Ascending aorta (tissue), 2 donors: ENCODE data around the gene FRYL. TPM values are rescaled to one million over a fixed set of nuclear protein-coding genes. Genes with fewer than 3 reads are reported as not detected.

Source experiments
- DNase-seq, 2 donors: peaks; one replicate each; pipeline ENCODE4 v3.0.0-alpha.2; 2019; ENCODE audit warnings: low spot score in 2 of 2
- H3K27ac ChIP-seq, 2 donors: fragments of 200-600 bp; sonication (generic); one replicate each; pipeline ENCODE4 v1.5.1; 2016 to 2017; ENCODE audit warnings: mild to moderate bottlenecking in 1 of 2
- H3K27me3 ChIP-seq: fragments of 200-600 bp; sonication (generic); one replicate; pipeline ENCODE4 v1.5.1; 2017
- H3K36me3 ChIP-seq, 2 donors: fragments of 200-600 bp; sonication (generic); one replicate each; pipeline ENCODE4 v1.5.1; 2016
- H3K4me1 ChIP-seq, 2 donors: fragments of 200-600 bp; sonication (generic); one replicate each; pipeline ENCODE4 v1.5.1; 2016 to 2017; ENCODE audit warnings: mild to moderate bottlenecking in 1 of 2
- H3K4me3 ChIP-seq, 2 donors: fragments of 200-600 bp; sonication (generic); one replicate each; pipeline ENCODE4 v1.5.1; 2016 to 2017; ENCODE audit warnings: mild to moderate bottlenecking in 1 of 2
- H3K9me3 ChIP-seq, 2 donors: fragments of 200-600 bp; sonication (generic); one replicate each; pipeline ENCODE4 v1.5.1; 2016
- intact Hi-C: fragments of 100-400 bp; cut with DNase I; formaldehyde crosslinking; loops from one replicate; pipeline ENCODE4 v1.15.1; 2023
- total RNA-seq: library from RNA; depleted of rRNA; stranded (reverse); fragments of >200 nt; gene quantifications from one replicate; pipeline ENCODE4 v1.1.0, GENCODE V29; 2016
- TF ChIP-seq, protein P1 (sequence below), 3 experiments: fragments of 200-600 bp in 2 of 3; fragments of 450-650 bp in 1 of 3; sonication (generic) in 2 of 3; IDR thresholded peaks; one replicate each; pipeline ENCODE4 v1.5.1; 2016 to 2019; ENCODE audit warnings: antibody characterized with exemption in 3 of 3, mild to moderate bottlenecking in 1 of 3, moderate library complexity in 1 of 3

Gene FRYL
- total RNA-seq, 1 donor from 2014 or later: 40.6 TPM

DNA sequence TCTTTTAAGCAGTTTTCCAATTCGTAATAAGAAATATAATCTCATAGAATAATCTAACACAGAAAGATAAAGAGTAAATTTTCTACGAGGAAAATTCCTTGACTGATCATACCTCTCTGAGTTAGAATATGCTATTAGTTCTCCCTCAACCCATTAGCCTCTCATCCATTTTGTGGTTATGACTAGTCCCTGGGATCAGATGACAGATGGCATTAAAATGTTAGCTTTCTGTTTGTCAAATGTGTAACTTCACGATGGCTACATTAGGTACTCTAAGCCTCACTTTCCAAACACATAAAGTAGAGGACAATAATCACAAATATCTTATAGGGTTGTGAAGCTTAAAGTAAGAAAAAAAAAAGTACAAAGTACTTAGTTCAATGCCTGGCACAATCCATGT is 177.9 kb downstream of the FRYL start:
- intact Hi-C loops: no loop called here
- H3K27me3 ChIP-seq: no peaks in the 10 kb centered on the region
- no peak overlapping the region for H3K4me3 ChIP-seq
- H3K36me3 ChIP-seq: peaks cover 7 to 18% of the 10 kb centered on the region in 2 donors
- H3K9me3 ChIP-seq: no peaks in the 10 kb centered on the region
- no peak for DNase-seq
- H3K4me1 ChIP-seq: no peaks in the 10 kb centered on the region
- TF ChIP-seq, protein P1, sequence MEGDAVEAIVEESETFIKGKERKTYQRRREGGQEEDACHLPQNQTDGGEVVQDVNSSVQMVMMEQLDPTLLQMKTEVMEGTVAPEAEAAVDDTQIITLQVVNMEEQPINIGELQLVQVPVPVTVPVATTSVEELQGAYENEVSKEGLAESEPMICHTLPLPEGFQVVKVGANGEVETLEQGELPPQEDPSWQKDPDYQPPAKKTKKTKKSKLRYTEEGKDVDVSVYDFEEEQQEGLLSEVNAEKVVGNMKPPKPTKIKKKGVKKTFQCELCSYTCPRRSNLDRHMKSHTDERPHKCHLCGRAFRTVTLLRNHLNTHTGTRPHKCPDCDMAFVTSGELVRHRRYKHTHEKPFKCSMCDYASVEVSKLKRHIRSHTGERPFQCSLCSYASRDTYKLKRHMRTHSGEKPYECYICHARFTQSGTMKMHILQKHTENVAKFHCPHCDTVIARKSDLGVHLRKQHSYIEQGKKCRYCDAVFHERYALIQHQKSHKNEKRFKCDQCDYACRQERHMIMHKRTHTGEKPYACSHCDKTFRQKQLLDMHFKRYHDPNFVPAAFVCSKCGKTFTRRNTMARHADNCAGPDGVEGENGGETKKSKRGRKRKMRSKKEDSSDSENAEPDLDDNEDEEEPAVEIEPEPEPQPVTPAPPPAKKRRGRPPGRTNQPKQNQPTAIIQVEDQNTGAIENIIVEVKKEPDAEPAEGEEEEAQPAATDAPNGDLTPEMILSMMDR (IDR thresholded peaks at IDR 0.05): no peak
- H3K27ac ChIP-seq: no peak overlapping the region

DNA sequence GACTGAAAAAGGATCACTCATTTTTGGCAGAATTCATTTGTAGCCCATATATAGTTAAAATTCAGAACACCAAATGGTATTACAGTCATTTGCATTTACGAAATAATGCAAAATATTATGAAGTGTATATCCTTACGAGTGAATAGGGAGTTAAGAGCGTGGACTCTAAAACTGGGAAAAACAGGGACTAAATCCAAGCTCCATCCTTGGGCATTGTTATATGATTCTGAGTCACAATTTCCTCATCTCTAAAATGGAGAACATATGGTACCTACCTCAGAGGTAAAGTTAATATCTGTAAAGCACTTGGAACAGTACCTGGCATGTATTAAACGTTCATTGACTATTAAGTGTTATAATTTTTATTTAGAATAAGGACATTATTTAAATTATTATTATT is 183.7 kb downstream of the FRYL start:
- no peak for DNase-seq
- H3K27me3 ChIP-seq: no peaks in the 10 kb centered on the region
- intact Hi-C loops: no loop called here
- no peak overlapping the region for H3K4me3 ChIP-seq
- H3K4me1 ChIP-seq: no peaks in the 10 kb centered on the region
- H3K27ac ChIP-seq: no peak overlapping the region
- H3K36me3 ChIP-seq: peaks cover 12 to 38% of the 10 kb centered on the region in 2 donors
- no peaks in the 10 kb centered on the region for H3K9me3 ChIP-seq
- TF ChIP-seq, protein P1 (IDR thresholded peaks at IDR 0.05): no peak

DNA sequence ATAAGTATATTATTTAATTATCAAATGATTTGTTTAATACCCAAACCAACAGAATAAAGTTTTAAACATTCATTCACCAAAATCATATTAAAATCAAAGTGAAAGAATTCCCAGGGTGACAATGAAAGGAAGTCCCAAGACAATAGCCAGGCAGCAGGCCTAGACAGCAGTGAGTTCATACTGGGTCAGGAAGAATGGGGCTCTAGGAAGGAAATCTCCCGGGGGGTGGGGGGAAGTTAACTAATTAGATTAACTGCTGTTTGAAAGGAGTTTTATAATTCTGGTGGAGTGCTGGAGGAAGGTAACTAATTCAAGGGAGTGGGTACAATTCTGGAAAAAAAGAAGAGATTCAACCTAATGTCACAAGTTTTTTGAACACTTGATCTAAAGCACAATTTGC is 185.9 kb downstream of the FRYL start:
- no peak overlapping the region for H3K27ac ChIP-seq
- intact Hi-C loops: no loop called here
- no peaks in the 10 kb centered on the region for H3K27me3 ChIP-seq
- H3K9me3 ChIP-seq: no peaks in the 10 kb centered on the region
- TF ChIP-seq, protein P1 (IDR thresholded peaks at IDR 0.05): no peak
- no peak overlapping the region for H3K4me3 ChIP-seq
- no peak for DNase-seq
- H3K4me1 ChIP-seq: no peaks in the 10 kb centered on the region
- peaks cover 29 to 41% of the 10 kb centered on the region in 2 donors for H3K36me3 ChIP-seq

DNA sequence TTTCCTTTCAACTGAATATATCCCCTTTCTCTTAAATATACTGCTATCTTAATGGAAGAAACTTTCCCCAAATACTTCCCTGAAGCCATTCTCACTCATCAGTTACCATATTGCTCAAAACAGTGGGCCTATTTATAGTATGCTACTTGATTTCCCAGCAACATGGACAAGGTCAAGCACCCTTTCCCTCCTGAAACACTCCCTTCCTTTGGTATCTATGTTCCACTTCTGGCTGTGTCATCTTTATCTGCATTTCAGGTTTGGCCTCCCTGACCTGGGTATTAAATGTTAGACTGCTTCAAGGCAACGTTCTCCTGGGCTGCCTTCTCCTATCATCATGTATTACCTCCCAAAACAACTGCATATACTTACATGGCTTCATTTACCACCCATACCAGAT is 188.7 kb downstream of the FRYL start:
- Histone ChIP-seq H3K36me3 (peaks cover 28 to 54% of the 10 kb centered on the region in 2 donors), H3K4me1 (no peaks in the 10 kb centered on the region), H3K27me3 (no peaks in the 10 kb centered on the region), H3K9me3 (no peaks in the 10 kb centered on the region), H3K4me3 (no peak overlapping the region), H3K27ac (no peak overlapping the region)
- DNase-seq: no peak
- intact Hi-C loops: no loop called here
- TF ChIP-seq, protein P1 (IDR thresholded peaks at IDR 0.05): no peak

DNA sequence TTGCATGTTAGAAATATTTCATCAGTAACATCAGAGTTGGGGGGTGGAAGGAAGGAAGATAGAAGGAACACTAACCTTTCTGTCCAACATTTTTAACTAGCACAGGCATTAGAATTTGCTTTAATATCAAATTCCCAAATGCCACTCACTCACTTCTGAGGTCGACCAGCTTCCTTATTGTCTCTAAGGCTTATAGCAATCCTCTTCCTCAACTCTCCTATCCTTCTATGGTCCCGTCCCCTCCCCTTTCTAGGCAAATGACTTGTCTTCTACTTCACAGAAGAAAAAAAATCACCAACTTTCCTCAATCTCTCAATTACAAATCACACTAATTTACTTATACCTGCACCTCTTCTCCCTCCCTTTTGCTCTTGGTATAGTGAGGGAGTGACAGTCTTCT is 189.2 kb downstream of the FRYL start:
- no peak overlapping the region for H3K4me3 ChIP-seq
- H3K9me3 ChIP-seq: no peaks in the 10 kb centered on the region
- no peak overlapping the region for H3K27ac ChIP-seq
- no peaks in the 10 kb centered on the region for H3K27me3 ChIP-seq
- DNase-seq: no peak
- H3K4me1 ChIP-seq: no peaks in the 10 kb centered on the region
- TF ChIP-seq, protein P1 (IDR thresholded peaks at IDR 0.05): no peak
- intact Hi-C loops: no loop called here
- peaks cover 33 to 58% of the 10 kb centered on the region in 2 donors for H3K36me3 ChIP-seq

DNA sequence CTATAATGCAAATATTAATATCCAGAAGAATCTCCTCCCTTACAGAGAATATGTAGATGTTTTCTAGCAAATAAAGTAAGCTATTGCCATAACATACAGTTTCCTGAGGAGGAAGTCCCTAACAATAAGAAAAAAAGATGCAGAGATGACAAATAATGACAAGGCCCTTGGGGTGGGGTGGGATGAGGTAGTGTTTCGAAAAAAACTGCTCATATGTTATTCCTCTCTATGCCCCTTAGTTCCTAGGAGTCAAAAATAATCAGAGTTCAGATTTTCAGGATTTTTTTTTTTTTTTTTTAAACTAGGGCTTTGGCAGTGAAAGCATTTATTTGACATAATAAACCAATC is 191.0 kb downstream of the FRYL start:
- no peak for DNase-seq
- no peak overlapping the region for H3K4me3 ChIP-seq
- TF ChIP-seq, protein P1 (IDR thresholded peaks at IDR 0.05): no peak
- H3K4me1 ChIP-seq: no peaks in the 10 kb centered on the region
- intact Hi-C loops: no loop called here
- H3K36me3 ChIP-seq: peaks cover 34 to 59% of the 10 kb centered on the region in 2 donors
- H3K27me3 ChIP-seq: no peaks in the 10 kb centered on the region
- H3K27ac ChIP-seq: no peak overlapping the region
- no peaks in the 10 kb centered on the region for H3K9me3 ChIP-seq
